HEK293 (cell line): ENCODE measurements around the gene SLC1A3.
A peak's percentile ranks its signal among the peaks of the same experiment; 100 is the strongest.

Source experiments
- CTCF ChIA-PET: fragments of 350-600 bp; formaldehyde crosslinking; extraction: SDS; loops from one replicate; lab custom pipeline; 2021; ENCODE audit warnings: antibody characterized with exemption; lab: Yijun Ruan, JAX
- POLR2A ChIA-PET: fragments of 300-600 bp; formaldehyde crosslinking; extraction: SDS; loops from one replicate; lab custom pipeline; 2020; ENCODE audit warnings: antibody characterized with exemption, inconsistent platforms; lab: Yijun Ruan, JAX
- H3K27ac ChIP-seq: fragments of 200-500 bp; sonication (Bioruptor generic); 2 replicates; pipeline ENCODE4 v1.5.1; 2014; ENCODE audit warnings: low read depth, low read length, control low read depth, inconsistent platforms; ENCODE audit errors: extremely low read depth
- H3K36me3 ChIP-seq, 2 experiments: fragments of 200-500 bp in 1 of 2; sonication (Bioruptor generic) in 1 of 2; 1 replicate in 1 of 2; 2 replicates in 1 of 2; pipeline ENCODE4 v1.5.1; 2014 to 2017; ENCODE audit warnings: inconsistent platforms in 2 of 2, low read length in 2 of 2; ENCODE audit not compliant: control insufficient read depth in 2 of 2, insufficient read depth in 1 of 2
- H3K4me1 ChIP-seq: fragments of 200-500 bp; sonication (Bioruptor generic); 2 replicates; pipeline ENCODE4 v1.5.1; 2014; ENCODE audit warnings: mild to moderate bottlenecking, low read length, inconsistent platforms; ENCODE audit not compliant: control insufficient read depth, insufficient read depth
- H3K4me3 ChIP-seq: 2 replicates; pipeline ENCODE4 v1.5.1; 2011; ENCODE audit warnings: low read depth, mild to moderate bottlenecking, control low read depth, low read length, moderate library complexity
- H3K9me3 ChIP-seq: fragments of 200-500 bp; sonication (Bioruptor generic); 2 replicates; pipeline ENCODE4 v1.5.1; 2014; ENCODE audit warnings: low read depth, low read length, inconsistent platforms; ENCODE audit not compliant: control insufficient read depth, insufficient read depth
- MZF1 ChIP-seq: fragments of 450-650 bp; formaldehyde crosslinking; IDR thresholded peaks from 2 replicates; pipeline ENCODE4 v1.5.1; 2017; ENCODE audit warnings: missing biosample characterization, missing genetic modification characterization, borderline replicate concordance
- PRDM1 ChIP-seq: fragments of 450-650 bp; formaldehyde crosslinking; IDR thresholded peaks from 2 replicates; pipeline ENCODE4; 2016; ENCODE audit warnings: missing biosample characterization, missing genetic modification characterization
- REPIN1 ChIP-seq: fragments of 450-650 bp; formaldehyde crosslinking; IDR thresholded peaks from 2 replicates; pipeline ENCODE4 v1.5.1; 2017; ENCODE audit warnings: missing biosample characterization, missing genetic modification characterization, low read depth
- SETDB1 ChIP-seq: IDR thresholded peaks from one replicate; pipeline ENCODE4 v1.6.1; 2017; ENCODE audit warnings: mild to moderate bottlenecking, low read length, moderate library complexity, mixed read lengths; ENCODE audit not compliant: insufficient read length
- TRIM28 ChIP-seq: IDR thresholded peaks from 2 replicates; pipeline ENCODE4 v1.6.1; 2011; ENCODE audit warnings: low read length, control low read depth, borderline replicate concordance
- ZBTB8A ChIP-seq: fragments of 450-650 bp; formaldehyde crosslinking; IDR thresholded peaks from 2 replicates; pipeline ENCODE4 v1.5.1; 2016; ENCODE audit warnings: missing biosample characterization, missing genetic modification characterization
- ZFP37 ChIP-seq: fragments of 450-650 bp; formaldehyde crosslinking; IDR thresholded peaks from 2 replicates; pipeline ENCODE4 v1.5.1; 2016; ENCODE audit warnings: missing biosample characterization, missing genetic modification characterization
- ZNF10 ChIP-seq: fragments of 450-650 bp; formaldehyde crosslinking; IDR thresholded peaks from 2 replicates; pipeline ENCODE4 v1.5.1; 2017; ENCODE audit warnings: missing biosample characterization, missing genetic modification characterization
- ZNF184 ChIP-seq: fragments of 450-650 bp; IDR thresholded peaks from 2 replicates; pipeline ENCODE4 v1.5.1; 2018; ENCODE audit warnings: missing biosample characterization, mild to moderate bottlenecking, missing genetic modification characterization
- ZNF292 ChIP-seq: fragments of 450-650 bp; formaldehyde crosslinking; IDR thresholded peaks from 2 replicates; pipeline ENCODE4 v1.5.1; 2016; ENCODE audit warnings: low read depth, missing biosample characterization, missing genetic modification characterization, borderline replicate concordance
- ZNF37A ChIP-seq: fragments of 450-650 bp; IDR thresholded peaks from 2 replicates; pipeline ENCODE4 v1.5.1; 2018; ENCODE audit warnings: missing biosample characterization, missing genetic modification characterization
- ZNF423 ChIP-seq: fragments of 450-650 bp; formaldehyde crosslinking; IDR thresholded peaks from 2 replicates; pipeline ENCODE4 v1.5.1; 2016; ENCODE audit warnings: missing biosample characterization, missing genetic modification characterization
- ZNF433 ChIP-seq: fragments of 450-650 bp; formaldehyde crosslinking; IDR thresholded peaks from 2 replicates; pipeline ENCODE4 v1.5.1; 2016; ENCODE audit warnings: missing biosample characterization, missing genetic modification characterization, low read depth
- ZNF473 ChIP-seq: fragments of 450-650 bp; formaldehyde crosslinking; IDR thresholded peaks from 2 replicates; pipeline ENCODE4 v1.5.1; 2017; ENCODE audit warnings: missing biosample characterization, missing genetic modification characterization
- ZNF501 ChIP-seq: fragments of 450-650 bp; formaldehyde crosslinking; IDR thresholded peaks from 2 replicates; pipeline ENCODE4 v1.5.1; 2016; ENCODE audit warnings: missing biosample characterization, missing genetic modification characterization
- ZNF585B ChIP-seq: fragments of 450-650 bp; formaldehyde crosslinking; IDR thresholded peaks from 2 replicates; pipeline ENCODE4 v1.5.1; 2016; ENCODE audit warnings: missing biosample characterization, missing genetic modification characterization
- ZNF704 ChIP-seq: fragments of 450-650 bp; formaldehyde crosslinking; IDR thresholded peaks from 2 replicates; pipeline ENCODE4 v1.5.1; 2016; ENCODE audit warnings: missing biosample characterization, missing genetic modification characterization
- ZNF768 ChIP-seq: fragments of 450-650 bp; formaldehyde crosslinking; IDR thresholded peaks from 2 replicates; pipeline ENCODE4 v1.5.1; 2018; ENCODE audit warnings: missing biosample characterization, mild to moderate bottlenecking, missing genetic modification characterization
- ZNF830 ChIP-seq: fragments of 450-650 bp; IDR thresholded peaks from 2 replicates; pipeline ENCODE4 v1.5.0; 2018; ENCODE audit warnings: missing biosample characterization, missing genetic modification characterization, low read depth, mild to moderate bottlenecking, moderate library complexity
- ZNF837 ChIP-seq: fragments of 450-650 bp; formaldehyde crosslinking; IDR thresholded peaks from 2 replicates; pipeline ENCODE4 v1.5.1; 2016; ENCODE audit warnings: missing biosample characterization, missing genetic modification characterization
- TF ChIP-seq, protein P1 (sequence below): fragments of 450-650 bp; formaldehyde crosslinking; IDR thresholded peaks from 2 replicates; pipeline ENCODE4 v1.5.1; 2017; ENCODE audit warnings: missing biosample characterization, missing genetic modification characterization
- TF ChIP-seq, protein P2 (sequence below): fragments of 450-650 bp; IDR thresholded peaks from 2 replicates; pipeline ENCODE4 v1.5.1; 2018; ENCODE audit warnings: missing biosample characterization, mild to moderate bottlenecking, missing genetic modification characterization

SLC1A3 gene

DNA sequence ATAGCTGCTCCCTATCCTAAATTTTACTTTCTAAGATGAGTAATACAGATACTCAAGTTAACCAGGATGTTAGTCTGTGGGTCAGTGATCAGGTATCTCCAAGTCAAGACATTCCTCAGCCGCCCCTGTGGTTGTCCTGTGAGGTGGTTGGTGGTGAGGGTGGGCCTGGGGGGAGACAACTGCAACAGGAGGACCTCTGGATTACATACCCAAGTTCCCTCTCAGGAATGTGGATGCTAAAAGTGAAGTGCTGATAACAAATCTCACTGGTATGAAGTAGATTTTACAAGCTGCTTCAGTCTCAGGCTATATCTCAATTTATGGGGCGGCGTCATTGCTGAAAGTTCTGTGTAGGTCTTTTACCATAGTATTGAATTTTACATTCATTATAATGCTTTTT is 38.3 kb downstream of the SLC1A3 start (continued):
- TF ChIP-seq, protein P1, sequence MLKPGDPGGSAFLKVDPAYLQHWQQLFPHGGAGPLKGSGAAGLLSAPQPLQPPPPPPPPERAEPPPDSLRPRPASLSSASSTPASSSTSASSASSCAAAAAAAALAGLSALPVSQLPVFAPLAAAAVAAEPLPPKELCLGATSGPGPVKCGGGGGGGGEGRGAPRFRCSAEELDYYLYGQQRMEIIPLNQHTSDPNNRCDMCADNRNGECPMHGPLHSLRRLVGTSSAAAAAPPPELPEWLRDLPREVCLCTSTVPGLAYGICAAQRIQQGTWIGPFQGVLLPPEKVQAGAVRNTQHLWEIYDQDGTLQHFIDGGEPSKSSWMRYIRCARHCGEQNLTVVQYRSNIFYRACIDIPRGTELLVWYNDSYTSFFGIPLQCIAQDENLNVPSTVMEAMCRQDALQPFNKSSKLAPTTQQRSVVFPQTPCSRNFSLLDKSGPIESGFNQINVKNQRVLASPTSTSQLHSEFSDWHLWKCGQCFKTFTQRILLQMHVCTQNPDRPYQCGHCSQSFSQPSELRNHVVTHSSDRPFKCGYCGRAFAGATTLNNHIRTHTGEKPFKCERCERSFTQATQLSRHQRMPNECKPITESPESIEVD (tag by site-specific recombination): peak; percentile 56
- no peak for TF ChIP-seq ZNF473
- TF ChIP-seq ZNF37A (tag by site-specific recombination): no peak
- TF ChIP-seq ZNF501 (tag by site-specific recombination): no peak
- TF ChIP-seq ZNF423 (tag by site-specific recombination): no peak
- no peak for TF ChIP-seq ZNF184

- ChIA-PET CTCF (interaction anchor here (0.7 to 4.9 kb wide), 3 partner anchors 44 to 139 kb away, joined by 3 to 34 read pairs (median 3); no protein-coding TSS in a partner anchor), POLR2A (no interaction called here)
- Histone ChIP-seq H3K4me1 (peaks cover 18% of the 10 kb centered on the region), H3K27ac (no peak overlapping the region), H3K36me3 (no peaks in the 10 kb centered on the region), H3K9me3 (no peaks in the 10 kb centered on the region), H3K4me3 (no peak overlapping the region)
- TF ChIP-seq, protein P2, sequence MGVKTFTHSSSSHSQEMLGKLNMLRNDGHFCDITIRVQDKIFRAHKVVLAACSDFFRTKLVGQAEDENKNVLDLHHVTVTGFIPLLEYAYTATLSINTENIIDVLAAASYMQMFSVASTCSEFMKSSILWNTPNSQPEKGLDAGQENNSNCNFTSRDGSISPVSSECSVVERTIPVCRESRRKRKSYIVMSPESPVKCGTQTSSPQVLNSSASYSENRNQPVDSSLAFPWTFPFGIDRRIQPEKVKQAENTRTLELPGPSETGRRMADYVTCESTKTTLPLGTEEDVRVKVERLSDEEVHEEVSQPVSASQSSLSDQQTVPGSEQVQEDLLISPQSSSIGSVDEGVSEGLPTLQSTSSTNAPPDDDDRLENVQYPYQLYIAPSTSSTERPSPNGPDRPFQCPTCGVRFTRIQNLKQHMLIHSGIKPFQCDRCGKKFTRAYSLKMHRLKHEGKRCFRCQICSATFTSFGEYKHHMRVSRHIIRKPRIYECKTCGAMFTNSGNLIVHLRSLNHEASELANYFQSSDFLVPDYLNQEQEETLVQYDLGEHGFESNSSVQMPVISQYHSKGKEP (tag by site-specific recombination): no peak
- TF ChIP-seq REPIN1 (no peak), ZBTB8A (tag by site-specific recombination) (no peak), ZNF768 (tag by site-specific recombination) (no peak), ZNF292 (tag by site-specific recombination) (no peak), PRDM1 (tag by site-specific recombination) (no peak), ZNF830 (tag by site-specific recombination) (no peak), ZNF837 (tag by site-specific recombination) (no peak)
These were observed 39.7 kb downstream of the SLC1A3 start for GRCh38 chr5:36646100-36646499.

GRCh38 chr5:36646507-36647023 is 40.2 kb downstream of the SLC1A3 start:
- H3K27ac ChIP-seq: no peak overlapping the region
- no peak overlapping the region for H3K4me3 ChIP-seq
- ChIA-PET CTCF (interaction anchor here (0.7 to 4.9 kb wide), 3 partner anchors 43 to 140 kb away, joined by 3 to 34 read pairs (median 3); no protein-coding TSS in a partner anchor), POLR2A (no interaction called here)
- peak; percentile 90 for TF ChIP-seq SETDB1
- TF ChIP-seq ZBTB8A (tag by site-specific recombination): no peak
- no peak for TF ChIP-seq ZFP37 (tag by site-specific recombination)
- TF ChIP-seq ZNF433 (tag by site-specific recombination): no peak
- no peak for TF ChIP-seq ZNF768 (tag by site-specific recombination)
- no peak for TF ChIP-seq MZF1 (tag by site-specific recombination)
- no peak for TF ChIP-seq ZNF704 (tag by site-specific recombination)
- no peak for TF ChIP-seq ZNF10
- no peak for TF ChIP-seq ZNF585B
- TF ChIP-seq TRIM28: peak; percentile 43; the same call in 1 of the 2 replicates
- TF ChIP-seq, all 188 proteins: peak for 2
- Histone ChIP-seq H3K9me3 (no peaks in the 10 kb centered on the region), H3K36me3 (no peaks in the 10 kb centered on the region), H3K4me1 (peaks cover 14% of the 10 kb centered on the region)
